Natural killer cell (primary cell): ENCODE results near the gene UBE2N. TPM values are rescaled to one million over a fixed set of nuclear protein-coding genes. Genes with fewer than 3 reads are reported as not detected.
"Not testable (repeated sequence)": the region's sequence is repeated elsewhere in the genome, so short reads cannot be mapped to it uniquely, and the experiment has no call there.

Experiments used
- ATAC-seq, 3 donors: fragments of 150-1000 bp in 2 of 3; fragments of 200-7000 bp in 1 of 3; cut with Tn5 transposase; 1 replicate in 1 of 3; 2 replicates in 2 of 3; pipeline ENCODE4 v1.10.0; 2021; ENCODE audit warnings: mild to moderate bottlenecking in 2 of 3, moderate library complexity in 2 of 3
- DNase-seq, 2 donors: peaks; one replicate each; pipeline versions ENCODE4 v3.0.0 to v3.0.0-alpha.2; 2013 to 2021; ENCODE audit warnings: mixed read lengths in 1 of 2
- H3K27ac ChIP-seq: one replicate; pipeline ENCODE4 v1.5.1; 2013; ENCODE audit warnings: mild to moderate bottlenecking, low read length
- H3K27me3 ChIP-seq: one replicate; pipeline ENCODE4 v1.6.1; 2013; ENCODE audit warnings: low read length; ENCODE audit not compliant: control insufficient read depth, insufficient read depth
- H3K36me3 ChIP-seq: one replicate; pipeline ENCODE4 v1.6.1; 2013; ENCODE audit warnings: low read length; ENCODE audit not compliant: control insufficient read depth, insufficient read depth
- H3K4me1 ChIP-seq: one replicate; pipeline ENCODE4 v1.6.1; 2013; ENCODE audit warnings: low read length; ENCODE audit not compliant: control insufficient read depth, insufficient read depth
- H3K4me3 ChIP-seq: one replicate; pipeline ENCODE4 v1.5.1; 2013; ENCODE audit warnings: low read length
- H3K9me3 ChIP-seq: one replicate; pipeline ENCODE4 v1.6.1; 2013; ENCODE audit warnings: low read length; ENCODE audit not compliant: control insufficient read depth, insufficient read depth
- H3K27ac Mint-ChIP-seq, 2 donors: one replicate each; pipeline ENCODE4 v1.8.0; 2022; ENCODE audit warnings: mild to moderate bottlenecking in 2 of 2, mixed read lengths in 2 of 2, moderate library complexity in 1 of 2
- H3K27me3 Mint-ChIP-seq, 2 donors: one replicate each; pipeline ENCODE4 v1.8.0; 2022; ENCODE audit warnings: low read depth in 2 of 2, mixed read lengths in 2 of 2
- H3K36me3 Mint-ChIP-seq: one replicate; pipeline ENCODE4 v1.8.0; 2022; ENCODE audit warnings: mixed read lengths
- H3K4me1 Mint-ChIP-seq, 2 donors: one replicate each; pipeline ENCODE4 v1.8.0; 2022; ENCODE audit warnings: mixed read lengths in 2 of 2
- H3K4me3 Mint-ChIP-seq: one replicate; pipeline ENCODE4 v1.8.0; 2022; ENCODE audit warnings: mild to moderate bottlenecking, moderate library complexity, mixed read lengths
- H3K9me3 Mint-ChIP-seq, 2 donors: one replicate each; pipeline ENCODE4 v1.8.0; 2022; ENCODE audit warnings: mixed read lengths in 2 of 2
- WGBS: methylation state at CpG from one replicate; pipeline ENCODE4 v1.1.7; 2013; ENCODE audit warnings: missing lambda C conversion rate; ENCODE audit not compliant: insufficient coverage; 5-methylcytosine and 5-hydroxymethylcytosine counted together
- intact Hi-C: fragments of 100-400 bp; cut with micrococcal nuclease; formaldehyde crosslinking; loops from one replicate; pipeline ENCODE4 v1.14.2; 2022
- total RNA-seq, 4 donors: library from RNA; stranded (reverse); fragments of 120-200 nt in 1 of 4; gene quantifications; one replicate each; pipeline versions ENCODE4 v1.2.3 to v1.2.4, GENCODE V29; 2013 to 2022
- TF ChIP-seq, protein P1 (sequence below): fragments of 200-600 bp; IDR thresholded peaks from one replicate; pipeline ENCODE4 v1.8.0; 2022; ENCODE audit warnings: antibody characterized with exemption

UBE2N gene
- total RNA-seq, 3 donors from 2014 or later (not counting 1 experiment from before 2014, with no cell fraction given), result 72.3 to 79.7 (median 72.9) TPM

DNA sequence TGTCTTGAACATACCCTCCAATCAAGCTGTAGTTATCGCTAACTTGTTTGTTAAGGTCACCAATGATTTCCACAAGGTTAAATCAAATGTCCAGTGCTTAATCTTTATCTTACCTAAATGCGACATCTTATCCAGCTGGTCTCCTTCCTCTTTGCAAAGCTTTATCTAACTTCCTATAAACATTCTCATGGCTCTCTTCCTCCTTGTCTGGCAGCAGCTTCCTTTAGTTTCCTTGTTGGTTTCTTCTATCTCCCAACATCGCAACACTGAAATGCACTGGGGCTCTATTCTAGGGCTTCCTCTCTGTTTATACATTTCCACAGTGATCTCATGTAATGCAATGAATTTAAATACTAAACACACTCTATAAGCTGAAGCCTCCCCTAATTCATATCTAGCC lies 28.7 kb downstream of the UBE2N start:
- Mint-ChIP-seq H3K4me1 (peaks cover 45 to 48% of the 10 kb centered on the region in 2 donors), H3K36me3 (no peaks in the 10 kb centered on the region), H3K27ac (no peak overlapping the region), H3K4me3 (no peak overlapping the region), H3K27me3 (no peaks in the 10 kb centered on the region), H3K9me3 (no peaks in the 10 kb centered on the region)
- intact Hi-C loops, result no loop called here
- 91% methylated on average over 3 of the region's 3 CpGs for WGBS
- H3K4me3 ChIP-seq, result no peak overlapping the region
- peaks cover 6% of the 10 kb centered on the region for H3K4me1 ChIP-seq
- no peak overlapping the region for H3K27ac ChIP-seq
- H3K9me3 ChIP-seq, result no peaks in the 10 kb centered on the region
- no peak for DNase-seq
- ATAC-seq, result no peak
- TF ChIP-seq, protein P1, sequence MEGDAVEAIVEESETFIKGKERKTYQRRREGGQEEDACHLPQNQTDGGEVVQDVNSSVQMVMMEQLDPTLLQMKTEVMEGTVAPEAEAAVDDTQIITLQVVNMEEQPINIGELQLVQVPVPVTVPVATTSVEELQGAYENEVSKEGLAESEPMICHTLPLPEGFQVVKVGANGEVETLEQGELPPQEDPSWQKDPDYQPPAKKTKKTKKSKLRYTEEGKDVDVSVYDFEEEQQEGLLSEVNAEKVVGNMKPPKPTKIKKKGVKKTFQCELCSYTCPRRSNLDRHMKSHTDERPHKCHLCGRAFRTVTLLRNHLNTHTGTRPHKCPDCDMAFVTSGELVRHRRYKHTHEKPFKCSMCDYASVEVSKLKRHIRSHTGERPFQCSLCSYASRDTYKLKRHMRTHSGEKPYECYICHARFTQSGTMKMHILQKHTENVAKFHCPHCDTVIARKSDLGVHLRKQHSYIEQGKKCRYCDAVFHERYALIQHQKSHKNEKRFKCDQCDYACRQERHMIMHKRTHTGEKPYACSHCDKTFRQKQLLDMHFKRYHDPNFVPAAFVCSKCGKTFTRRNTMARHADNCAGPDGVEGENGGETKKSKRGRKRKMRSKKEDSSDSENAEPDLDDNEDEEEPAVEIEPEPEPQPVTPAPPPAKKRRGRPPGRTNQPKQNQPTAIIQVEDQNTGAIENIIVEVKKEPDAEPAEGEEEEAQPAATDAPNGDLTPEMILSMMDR, result no peak
- no peaks in the 10 kb centered on the region for H3K27me3 ChIP-seq
- H3K36me3 ChIP-seq, result peaks cover 16% of the 10 kb centered on the region

DNA sequence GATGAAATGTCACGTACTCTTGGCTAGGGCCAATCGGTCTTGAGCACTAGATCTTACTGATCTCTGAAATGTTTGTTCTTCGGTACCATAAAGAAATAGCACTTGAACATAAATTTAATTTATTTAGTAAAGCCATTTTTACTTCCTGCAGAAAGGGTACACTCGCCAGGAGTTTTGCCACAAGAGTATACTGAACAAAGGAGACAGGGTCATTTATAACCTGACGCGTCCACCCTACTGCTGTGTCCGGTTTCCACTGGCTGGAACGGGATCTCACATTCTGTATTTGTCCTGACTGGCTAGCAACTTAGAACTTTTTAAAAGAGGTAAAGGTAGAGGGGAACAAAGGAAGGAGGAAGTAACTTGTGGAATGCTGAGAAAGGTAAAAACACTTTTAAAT lies 29.4 kb downstream of the UBE2N start:
- H3K36me3 ChIP-seq, result peaks cover 18% of the 10 kb centered on the region
- WGBS, result 96% methylated on average over 7 of the region's 8 CpGs
- H3K4me3 Mint-ChIP-seq, DNase-seq, H3K27me3 Mint-ChIP-seq, H3K27ac ChIP-seq, H3K27me3 ChIP-seq, H3K4me3 ChIP-seq, H3K9me3 ChIP-seq, H3K9me3 Mint-ChIP-seq, ATAC-seq, H3K4me1 ChIP-seq, H3K36me3 Mint-ChIP-seq, intact Hi-C loops: not testable (repeated sequence)
- Mint-ChIP-seq H3K4me1 (peaks cover 43 to 47% of the 10 kb centered on the region in 2 donors), H3K27ac (peak overlapping the region in 1 of 2 donors; percentile 40)

DNA sequence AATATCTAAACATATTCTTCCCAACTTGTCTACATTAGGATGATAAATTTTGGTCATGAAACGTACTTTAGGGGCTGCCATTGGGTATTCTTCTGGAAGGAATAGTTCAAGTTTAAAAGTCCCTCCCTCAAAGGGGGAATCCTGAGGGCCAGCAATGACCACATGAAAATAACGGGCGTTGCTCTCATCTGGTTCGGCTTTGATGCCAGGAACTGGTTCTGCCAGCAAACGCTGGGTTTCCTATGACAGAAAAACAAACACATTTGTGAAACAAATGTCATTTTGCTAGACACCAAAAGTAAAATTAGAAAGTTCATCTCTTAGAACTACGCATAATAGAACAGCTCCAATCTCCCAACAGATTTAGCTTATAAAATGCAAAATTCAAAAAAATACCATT lies 30.7 kb downstream of the UBE2N start:
- H3K4me3 ChIP-seq, H3K36me3 Mint-ChIP-seq, intact Hi-C loops, H3K4me3 Mint-ChIP-seq, H3K9me3 ChIP-seq, H3K27me3 Mint-ChIP-seq, H3K9me3 Mint-ChIP-seq, H3K27me3 ChIP-seq, H3K27ac ChIP-seq, DNase-seq, H3K4me1 ChIP-seq, ATAC-seq: not testable (repeated sequence)
- peaks cover 22% of the 10 kb centered on the region for H3K36me3 ChIP-seq
- Mint-ChIP-seq H3K27ac (peak overlapping the region in 1 of 2 donors; percentile 6), H3K4me1 (peaks cover 33 to 37% of the 10 kb centered on the region in 2 donors)
- 64% methylated on average over 4 of the region's 6 CpGs for WGBS

DNA sequence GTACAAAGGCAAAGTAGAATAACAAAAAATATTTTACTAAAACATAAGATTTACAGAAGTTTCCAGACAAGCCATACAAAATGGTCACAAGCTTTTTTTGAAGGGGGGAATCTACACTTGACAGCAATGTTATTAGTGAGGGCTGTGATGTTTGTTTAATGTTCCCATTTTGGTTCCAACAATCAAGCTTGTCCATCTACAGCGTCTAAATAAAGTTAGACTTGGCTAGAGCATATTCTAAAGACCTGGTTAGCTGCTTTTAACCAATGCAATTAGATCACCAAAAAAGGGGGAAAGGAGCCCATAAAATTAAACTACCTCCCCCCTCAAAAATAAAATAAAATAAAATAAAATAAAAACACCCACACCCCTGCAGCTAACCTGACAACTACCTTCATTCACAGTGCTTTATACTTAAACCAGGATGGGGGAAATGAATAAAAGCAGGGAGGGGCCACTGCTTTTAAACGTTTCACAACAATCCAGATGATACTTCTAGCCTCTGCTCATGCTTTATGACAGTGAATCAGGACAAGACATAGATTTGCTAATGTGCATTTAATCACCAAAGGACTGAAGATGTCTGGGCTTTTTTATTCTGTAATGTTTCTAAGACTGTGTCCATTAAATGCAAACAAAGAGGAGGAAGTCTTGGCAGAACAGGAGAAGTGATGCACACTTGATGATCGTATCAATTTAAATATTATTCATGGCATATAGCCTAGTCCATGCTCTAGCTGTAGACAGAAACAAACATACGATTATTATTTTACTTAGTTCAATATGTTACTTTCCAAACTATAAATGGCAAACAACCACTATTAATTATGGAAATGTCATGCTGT lies 32.2 kb downstream of the UBE2N start:
- H3K9me3 ChIP-seq, H3K27me3 ChIP-seq, intact Hi-C loops, H3K27me3 Mint-ChIP-seq, DNase-seq, H3K36me3 Mint-ChIP-seq, H3K27ac ChIP-seq, H3K4me3 Mint-ChIP-seq, H3K4me1 ChIP-seq, H3K9me3 Mint-ChIP-seq, H3K4me3 ChIP-seq, ATAC-seq: not testable (repeated sequence)
- Mint-ChIP-seq H3K27ac (peak overlapping the region in 1 of 2 donors; percentile 17), H3K4me1 (peaks cover 18 to 22% of the 10 kb centered on the region in 2 donors)
- H3K36me3 ChIP-seq, result peaks cover 30% of the 10 kb centered on the region
- 96% methylated on average over 4 of the region's 4 CpGs for WGBS

DNA sequence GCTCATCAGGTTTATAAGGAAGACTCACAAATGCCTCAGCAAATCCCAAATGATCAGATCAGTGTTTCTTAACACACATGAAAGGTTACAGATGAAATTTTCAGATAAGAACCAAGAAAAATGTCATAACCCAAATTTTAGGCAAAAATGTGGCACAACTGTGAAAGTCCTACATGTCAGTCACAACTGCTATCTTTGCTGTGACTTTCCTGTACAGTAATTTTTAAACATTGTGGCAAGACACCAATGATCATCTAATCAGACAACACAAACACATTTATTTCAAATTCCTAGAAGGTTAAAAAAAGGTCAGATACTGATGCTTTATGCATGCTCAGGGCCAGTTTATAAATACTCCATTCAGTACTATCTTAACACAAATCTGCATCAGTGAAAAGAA lies 32.9 kb downstream of the UBE2N start:
- DNase-seq, result no peak
- H3K36me3 Mint-ChIP-seq, result no peaks in the 10 kb centered on the region
- H3K27ac Mint-ChIP-seq, result peak overlapping the region; percentile 17 to 40
- H3K9me3 ChIP-seq, result no peaks in the 10 kb centered on the region
- peaks cover 13 to 17% of the 10 kb centered on the region in 2 donors for H3K4me1 Mint-ChIP-seq
- intact Hi-C loops, result no loop called here
- no peak overlapping the region for H3K27ac ChIP-seq
- H3K4me3 ChIP-seq, result no peak overlapping the region
- H3K27me3 Mint-ChIP-seq, result no peaks in the 10 kb centered on the region
- no peak for ATAC-seq
- no peaks in the 10 kb centered on the region for H3K27me3 ChIP-seq
- H3K36me3 ChIP-seq, result peaks cover 32% of the 10 kb centered on the region
- TF ChIP-seq, protein P1, result no peak
- H3K9me3 Mint-ChIP-seq, result no peaks in the 10 kb centered on the region
- H3K4me1 ChIP-seq, result no peaks in the 10 kb centered on the region
- no peak overlapping the region for H3K4me3 Mint-ChIP-seq
